Measurements from ENCODE around the gene PCDHB8.
"Not testable (repeated sequence)": the region's sequence is repeated elsewhere in the genome, so short reads cannot be mapped to it uniquely, and the experiment has no call there.

The PCDHB8 gene

GRCh38 chr5:141223112-141223783 is 45.7 kb downstream of the PCDHB8 start, which contains the start of gene PCDHB14:
PCDHB14 (plus strand) TSS chr5:141223343; CDS start chr5:141223506, 163 bp downstream.
- no peak for DNase-seq (ENCODE audit: low spot score)
- TF ChIP-seq, protein P1, sequence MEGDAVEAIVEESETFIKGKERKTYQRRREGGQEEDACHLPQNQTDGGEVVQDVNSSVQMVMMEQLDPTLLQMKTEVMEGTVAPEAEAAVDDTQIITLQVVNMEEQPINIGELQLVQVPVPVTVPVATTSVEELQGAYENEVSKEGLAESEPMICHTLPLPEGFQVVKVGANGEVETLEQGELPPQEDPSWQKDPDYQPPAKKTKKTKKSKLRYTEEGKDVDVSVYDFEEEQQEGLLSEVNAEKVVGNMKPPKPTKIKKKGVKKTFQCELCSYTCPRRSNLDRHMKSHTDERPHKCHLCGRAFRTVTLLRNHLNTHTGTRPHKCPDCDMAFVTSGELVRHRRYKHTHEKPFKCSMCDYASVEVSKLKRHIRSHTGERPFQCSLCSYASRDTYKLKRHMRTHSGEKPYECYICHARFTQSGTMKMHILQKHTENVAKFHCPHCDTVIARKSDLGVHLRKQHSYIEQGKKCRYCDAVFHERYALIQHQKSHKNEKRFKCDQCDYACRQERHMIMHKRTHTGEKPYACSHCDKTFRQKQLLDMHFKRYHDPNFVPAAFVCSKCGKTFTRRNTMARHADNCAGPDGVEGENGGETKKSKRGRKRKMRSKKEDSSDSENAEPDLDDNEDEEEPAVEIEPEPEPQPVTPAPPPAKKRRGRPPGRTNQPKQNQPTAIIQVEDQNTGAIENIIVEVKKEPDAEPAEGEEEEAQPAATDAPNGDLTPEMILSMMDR (IDR thresholded peaks at IDR 0.05; ENCODE audit: extremely low read depth, insufficient read depth, missing control alignments), result peak; percentile 9
- in situ Hi-C loops (cut with MboI; ENCODE audit: low pct_unique_long_range_greater_than_20kb, low sequenced_read_pairs, unreplicated experiment), result no loop called here

DNA sequence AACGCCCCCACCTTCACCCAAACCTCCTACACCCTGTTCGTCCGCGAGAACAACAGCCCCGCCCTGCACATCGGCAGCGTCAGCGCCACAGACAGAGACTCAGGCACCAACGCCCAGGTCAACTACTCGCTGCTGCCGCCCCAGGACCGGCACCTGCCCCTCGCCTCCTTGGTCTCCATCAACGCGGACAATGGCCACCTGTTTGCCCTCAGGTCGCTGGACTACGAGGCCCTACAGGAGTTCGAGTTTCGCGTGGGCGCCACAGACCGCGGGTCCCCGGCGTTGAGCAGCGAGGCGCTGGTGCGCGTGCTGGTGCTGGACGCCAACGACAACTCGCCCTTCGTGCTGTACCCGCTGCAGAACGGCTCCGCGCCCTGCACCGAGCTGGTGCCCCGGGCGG is 47.3 kb downstream of the PCDHB8 start:
- DNase-seq (ENCODE audit: low spot score); in situ Hi-C loops (cut with MboI; ENCODE audit: low pct_unique_long_range_greater_than_20kb, low sequenced_read_pairs, unreplicated experiment): not testable (repeated sequence)

DNA sequence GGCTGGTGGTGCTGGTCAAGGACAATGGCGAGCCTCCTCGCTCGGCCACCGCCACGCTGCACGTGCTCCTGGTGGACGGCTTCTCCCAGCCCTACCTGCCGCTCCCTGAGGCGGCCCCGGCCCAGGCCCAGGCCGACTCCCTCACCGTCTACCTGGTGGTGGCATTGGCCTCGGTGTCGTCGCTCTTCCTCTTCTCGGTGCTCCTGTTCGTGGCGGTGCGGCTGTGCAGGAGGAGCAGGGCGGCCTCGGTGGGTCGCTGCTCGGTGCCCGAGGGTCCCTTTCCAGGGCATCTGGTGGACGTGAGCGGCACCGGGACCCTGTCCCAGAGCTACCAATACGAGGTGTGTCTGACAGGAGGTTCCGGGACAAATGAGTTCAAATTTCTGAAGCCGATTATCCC is 47.8 kb downstream of the PCDHB8 start:
- in situ Hi-C loops (cut with MboI; ENCODE audit: low pct_unique_long_range_greater_than_20kb, low sequenced_read_pairs, unreplicated experiment); DNase-seq (ENCODE audit: low spot score): not testable (repeated sequence)

Measured in GM13977 (cell line).